ENCODE results near the gene RSL1D1. TPM values are rescaled to one million over a fixed set of nuclear protein-coding genes. Genes with fewer than 3 reads are reported as not detected.

The RSL1D1 gene
- total RNA-seq, 1 donor from 2014 or later, result 133 TPM

GRCh38 chr16:11868412-11868980 is 17.2 kb upstream of the RSL1D1 start:
- no peaks in the 10 kb centered on the region for H3K9me3 Mint-ChIP-seq (ENCODE audit: low read depth)
- TF ChIP-seq CTCF (IDR thresholded peaks at IDR 0.05; ENCODE audit: unreplicated experiment), result no peak
- H3K4me3 Mint-ChIP-seq (ENCODE audit: low read depth), result no peak overlapping the region
- H3K36me3 Mint-ChIP-seq (ENCODE audit: insufficient read depth), result peaks cover 6% of the 10 kb centered on the region
- no peak for DNase-seq (ENCODE audit: low spot score, unreplicated experiment)
- H3K4me1 Mint-ChIP-seq (ENCODE audit: low read depth), result no peaks in the 10 kb centered on the region
- peak overlapping the region; percentile 13 for H3K27ac Mint-ChIP-seq
- no peaks in the 10 kb centered on the region for H3K27me3 Mint-ChIP-seq

- DNase-seq (ENCODE audit: low spot score, unreplicated experiment), result no peak
- no peaks in the 10 kb centered on the region for H3K36me3 Mint-ChIP-seq (ENCODE audit: insufficient read depth)
- H3K27me3 Mint-ChIP-seq, result no peaks in the 10 kb centered on the region
- H3K4me1 Mint-ChIP-seq (ENCODE audit: low read depth), result no peaks in the 10 kb centered on the region
- no peak overlapping the region for H3K27ac Mint-ChIP-seq
- no peak overlapping the region for H3K4me3 Mint-ChIP-seq (ENCODE audit: low read depth)
- TF ChIP-seq CTCF (IDR thresholded peaks at IDR 0.05; ENCODE audit: unreplicated experiment), result no peak
- no peaks in the 10 kb centered on the region for H3K9me3 Mint-ChIP-seq (ENCODE audit: low read depth)
Observed at GRCh38 chr16:11862489-11862888, 11.1 kb upstream of the RSL1D1 start.

GRCh38 chr16:11857161-11857560 is 5.8 kb upstream of the RSL1D1 start:
- Mint-ChIP-seq H3K9me3 (ENCODE audit: low read depth) (no peaks in the 10 kb centered on the region), H3K36me3 (ENCODE audit: insufficient read depth) (peaks cover 1% of the 10 kb centered on the region), H3K4me1 (ENCODE audit: low read depth) (peaks cover 5% of the 10 kb centered on the region), H3K27me3 (no peaks in the 10 kb centered on the region), H3K27ac (no peak overlapping the region), H3K4me3 (ENCODE audit: low read depth) (no peak overlapping the region)
- no peak for TF ChIP-seq CTCF (IDR thresholded peaks at IDR 0.05; ENCODE audit: unreplicated experiment)
- DNase-seq (ENCODE audit: low spot score, unreplicated experiment), result no peak

- DNase-seq (ENCODE audit: low spot score, unreplicated experiment), result no peak
- peaks cover 17% of the 10 kb centered on the region for H3K4me1 Mint-ChIP-seq (ENCODE audit: low read depth)
- H3K9me3 Mint-ChIP-seq (ENCODE audit: low read depth), result no peaks in the 10 kb centered on the region
- H3K27me3 Mint-ChIP-seq, result no peaks in the 10 kb centered on the region
- H3K4me3 Mint-ChIP-seq (ENCODE audit: low read depth), result peak overlapping the region; percentile 99
- H3K27ac Mint-ChIP-seq, result peak overlapping the region; percentile 99
- no peak for TF ChIP-seq CTCF (IDR thresholded peaks at IDR 0.05; ENCODE audit: unreplicated experiment)
- peaks cover 10% of the 10 kb centered on the region for H3K36me3 Mint-ChIP-seq (ENCODE audit: insufficient read depth)
Observed at GRCh38 chr16:11852092-11852809, 909 bp upstream of the RSL1D1 start.

GRCh38 chr16:11848842-11849241 is 2.5 kb downstream of the RSL1D1 start:
- Mint-ChIP-seq H3K27ac (no peak overlapping the region), H3K9me3 (ENCODE audit: low read depth) (no peaks in the 10 kb centered on the region), H3K4me3 (ENCODE audit: low read depth) (peak overlapping the region; percentile 46), H3K36me3 (ENCODE audit: insufficient read depth) (peaks cover 15% of the 10 kb centered on the region), H3K4me1 (ENCODE audit: low read depth) (peaks cover 14% of the 10 kb centered on the region), H3K27me3 (no peaks in the 10 kb centered on the region)
- DNase-seq (ENCODE audit: low spot score, unreplicated experiment), result no peak
- no peak for TF ChIP-seq CTCF (IDR thresholded peaks at IDR 0.05; ENCODE audit: unreplicated experiment)

All from progenitor cell of endocrine pancreas (in vitro differentiated cells).